ENCODE measurements around the gene RAB33A.

RAB33A gene

DNA sequence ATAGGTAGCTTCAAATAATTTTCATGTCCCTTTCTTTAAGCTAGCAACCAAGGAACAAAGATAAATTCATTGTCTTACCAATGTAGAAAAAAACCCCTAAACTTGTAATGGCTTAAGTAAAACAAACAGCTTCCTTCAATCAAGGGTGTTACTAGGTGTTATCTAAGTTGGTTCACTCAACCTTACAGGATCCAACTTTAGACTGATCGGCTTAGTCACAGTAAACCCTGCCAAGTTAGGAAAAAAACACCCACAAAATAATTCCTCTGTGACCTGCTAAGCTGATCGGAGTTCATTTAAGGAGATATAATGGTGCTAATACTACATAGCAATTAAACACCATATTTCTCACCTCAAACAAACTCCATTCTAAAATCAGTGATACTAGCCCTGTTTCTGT is 16.2 kb upstream of the RAB33A start:
- TF ChIP-seq, protein P1, sequence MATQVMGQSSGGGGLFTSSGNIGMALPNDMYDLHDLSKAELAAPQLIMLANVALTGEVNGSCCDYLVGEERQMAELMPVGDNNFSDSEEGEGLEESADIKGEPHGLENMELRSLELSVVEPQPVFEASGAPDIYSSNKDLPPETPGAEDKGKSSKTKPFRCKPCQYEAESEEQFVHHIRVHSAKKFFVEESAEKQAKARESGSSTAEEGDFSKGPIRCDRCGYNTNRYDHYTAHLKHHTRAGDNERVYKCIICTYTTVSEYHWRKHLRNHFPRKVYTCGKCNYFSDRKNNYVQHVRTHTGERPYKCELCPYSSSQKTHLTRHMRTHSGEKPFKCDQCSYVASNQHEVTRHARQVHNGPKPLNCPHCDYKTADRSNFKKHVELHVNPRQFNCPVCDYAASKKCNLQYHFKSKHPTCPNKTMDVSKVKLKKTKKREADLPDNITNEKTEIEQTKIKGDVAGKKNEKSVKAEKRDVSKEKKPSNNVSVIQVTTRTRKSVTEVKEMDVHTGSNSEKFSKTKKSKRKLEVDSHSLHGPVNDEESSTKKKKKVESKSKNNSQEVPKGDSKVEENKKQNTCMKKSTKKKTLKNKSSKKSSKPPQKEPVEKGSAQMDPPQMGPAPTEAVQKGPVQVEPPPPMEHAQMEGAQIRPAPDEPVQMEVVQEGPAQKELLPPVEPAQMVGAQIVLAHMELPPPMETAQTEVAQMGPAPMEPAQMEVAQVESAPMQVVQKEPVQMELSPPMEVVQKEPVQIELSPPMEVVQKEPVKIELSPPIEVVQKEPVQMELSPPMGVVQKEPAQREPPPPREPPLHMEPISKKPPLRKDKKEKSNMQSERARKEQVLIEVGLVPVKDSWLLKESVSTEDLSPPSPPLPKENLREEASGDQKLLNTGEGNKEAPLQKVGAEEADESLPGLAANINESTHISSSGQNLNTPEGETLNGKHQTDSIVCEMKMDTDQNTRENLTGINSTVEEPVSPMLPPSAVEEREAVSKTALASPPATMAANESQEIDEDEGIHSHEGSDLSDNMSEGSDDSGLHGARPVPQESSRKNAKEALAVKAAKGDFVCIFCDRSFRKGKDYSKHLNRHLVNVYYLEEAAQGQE (IDR thresholded peaks at IDR 0.05; ENCODE audit: insufficient read depth in 1 of 2, low read depth in 2 of 2, low read length in 2 of 2) = no peak
- no peak for TF ChIP-seq SIN3A (IDR thresholded peaks at IDR 0.05; ENCODE audit: borderline replicate concordance, insufficient read depth, low read length)
- TF ChIP-seq POLR2AphosphoS5 (IDR thresholded peaks at IDR 0.05; ENCODE audit: low read depth, low read length) = no peak
- no peak for TF ChIP-seq TAF1 (IDR thresholded peaks at IDR 0.05; ENCODE audit: borderline replicate concordance, insufficient read depth, low read length)
- TF ChIP-seq FOXP2 (optimal IDR thresholded peaks at IDR 0.05; ENCODE audit: borderline replicate concordance, extremely low read depth, extremely low read length, insufficient read depth) = no peak

DNA sequence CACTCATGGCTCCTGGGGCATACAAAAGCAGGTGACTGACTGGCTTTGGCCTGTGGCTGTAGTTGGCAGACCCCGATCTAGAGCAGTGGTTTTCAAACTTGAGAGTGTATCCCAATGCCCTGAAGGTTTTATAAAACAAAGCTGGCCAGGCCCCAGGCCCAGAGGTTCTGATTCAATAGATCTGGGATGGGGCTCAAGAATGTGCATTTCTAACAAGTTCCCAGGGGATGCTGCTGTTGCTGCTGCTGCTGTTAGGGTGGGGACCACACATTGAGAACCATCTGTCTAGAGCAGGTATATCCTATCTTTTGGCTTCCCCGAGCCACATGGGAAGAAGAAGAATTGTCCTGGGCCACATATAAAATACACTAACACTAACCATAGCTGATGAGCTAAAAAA is 13.5 kb upstream of the RAB33A start:
- TF ChIP-seq TAF1 (IDR thresholded peaks at IDR 0.05; ENCODE audit: borderline replicate concordance, insufficient read depth, low read length) (no peak), SIN3A (IDR thresholded peaks at IDR 0.05; ENCODE audit: borderline replicate concordance, insufficient read depth, low read length) (no peak), POLR2AphosphoS5 (IDR thresholded peaks at IDR 0.05; ENCODE audit: low read depth, low read length) (no peak), FOXP2 (optimal IDR thresholded peaks at IDR 0.05; ENCODE audit: borderline replicate concordance, extremely low read depth, extremely low read length, insufficient read depth) (no peak)
- TF ChIP-seq, protein P1 (IDR thresholded peaks at IDR 0.05; ENCODE audit: insufficient read depth in 1 of 2, low read depth in 2 of 2, low read length in 2 of 2) = no peak

DNA sequence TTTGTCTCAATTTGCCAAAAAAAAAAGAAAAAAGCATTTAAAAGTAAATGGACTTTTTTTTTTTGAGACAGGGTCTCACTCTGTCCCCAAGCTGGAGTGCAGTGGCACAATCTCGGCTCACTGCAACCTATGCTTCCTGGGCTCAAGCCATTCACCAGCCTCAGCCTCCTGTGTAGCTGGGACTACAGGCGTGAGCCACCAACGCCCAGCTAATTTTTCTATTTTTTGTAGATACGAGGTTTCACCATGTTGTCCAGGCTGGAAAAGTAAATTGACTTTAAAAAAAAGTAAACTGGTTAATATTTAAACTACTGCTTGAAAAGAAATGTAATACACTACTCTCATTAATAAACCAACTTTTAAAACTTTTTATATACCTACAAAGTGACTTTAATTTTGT is 12.0 kb upstream of the RAB33A start:
- TF ChIP-seq TAF1 (IDR thresholded peaks at IDR 0.05; ENCODE audit: borderline replicate concordance, insufficient read depth, low read length) (no peak), POLR2AphosphoS5 (IDR thresholded peaks at IDR 0.05; ENCODE audit: low read depth, low read length) (no peak), FOXP2 (optimal IDR thresholded peaks at IDR 0.05; ENCODE audit: borderline replicate concordance, extremely low read depth, extremely low read length, insufficient read depth) (no peak), SIN3A (IDR thresholded peaks at IDR 0.05; ENCODE audit: borderline replicate concordance, insufficient read depth, low read length) (no peak)
- TF ChIP-seq, protein P1 (IDR thresholded peaks at IDR 0.05; ENCODE audit: insufficient read depth in 1 of 2, low read depth in 2 of 2, low read length in 2 of 2) = no peak

DNA sequence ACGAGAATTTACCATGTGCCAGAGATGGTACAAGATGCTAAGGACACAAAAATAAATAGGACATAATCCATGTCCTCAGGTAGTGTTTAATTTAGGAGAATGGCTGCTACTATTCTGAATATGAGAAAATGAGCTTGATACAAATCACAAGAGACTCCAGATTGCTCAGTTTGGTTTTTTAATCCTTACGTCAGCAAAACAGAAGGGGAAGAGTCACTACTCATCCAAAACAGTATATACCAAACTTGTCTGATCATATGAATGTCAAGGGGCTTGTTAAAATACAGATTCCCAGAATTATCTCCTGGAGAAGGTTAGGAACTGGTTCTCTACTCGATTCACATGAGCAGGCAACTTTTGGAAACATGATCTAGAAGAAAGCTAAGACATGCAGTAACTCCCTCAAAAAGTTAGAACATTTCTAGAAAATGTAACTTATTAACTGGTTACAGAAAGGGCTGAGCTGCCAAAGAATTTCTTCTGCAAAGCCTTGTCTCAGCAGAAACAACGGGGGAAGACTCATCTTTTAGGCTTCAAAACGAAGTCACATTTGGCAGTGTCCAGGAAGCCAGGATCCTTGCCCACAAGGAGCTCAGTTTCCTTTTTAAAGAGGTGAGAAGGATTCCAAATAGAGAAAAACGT is 9.5 kb upstream of the RAB33A start:
- TF ChIP-seq FOXP2 (optimal IDR thresholded peaks at IDR 0.05; ENCODE audit: borderline replicate concordance, extremely low read depth, extremely low read length, insufficient read depth) = no peak
- TF ChIP-seq SIN3A (IDR thresholded peaks at IDR 0.05; ENCODE audit: borderline replicate concordance, insufficient read depth, low read length) = no peak
- no peak for TF ChIP-seq POLR2AphosphoS5 (IDR thresholded peaks at IDR 0.05; ENCODE audit: low read depth, low read length)
- TF ChIP-seq TAF1 (IDR thresholded peaks at IDR 0.05; ENCODE audit: borderline replicate concordance, insufficient read depth, low read length) = no peak
- TF ChIP-seq, protein P1 (IDR thresholded peaks at IDR 0.05; ENCODE audit: insufficient read depth in 1 of 2, low read depth in 2 of 2, low read length in 2 of 2) = no peak
